HG03521 (cell line): Measurements from ENCODE around the gene PCED1A.
"Not testable (repeated sequence)": the region's sequence is repeated elsewhere in the genome, so short reads cannot be mapped to it uniquely, and the experiment has no call there.

Source experiments
- ATAC-seq: cut with Tn5 transposase; IDR thresholded peaks from one replicate; pipeline ENCODE4 v1.9.1; 2021; ENCODE audit warnings: mild to moderate bottlenecking, moderate library complexity; ENCODE audit not compliant: unreplicated experiment

The PCED1A gene

DNA sequence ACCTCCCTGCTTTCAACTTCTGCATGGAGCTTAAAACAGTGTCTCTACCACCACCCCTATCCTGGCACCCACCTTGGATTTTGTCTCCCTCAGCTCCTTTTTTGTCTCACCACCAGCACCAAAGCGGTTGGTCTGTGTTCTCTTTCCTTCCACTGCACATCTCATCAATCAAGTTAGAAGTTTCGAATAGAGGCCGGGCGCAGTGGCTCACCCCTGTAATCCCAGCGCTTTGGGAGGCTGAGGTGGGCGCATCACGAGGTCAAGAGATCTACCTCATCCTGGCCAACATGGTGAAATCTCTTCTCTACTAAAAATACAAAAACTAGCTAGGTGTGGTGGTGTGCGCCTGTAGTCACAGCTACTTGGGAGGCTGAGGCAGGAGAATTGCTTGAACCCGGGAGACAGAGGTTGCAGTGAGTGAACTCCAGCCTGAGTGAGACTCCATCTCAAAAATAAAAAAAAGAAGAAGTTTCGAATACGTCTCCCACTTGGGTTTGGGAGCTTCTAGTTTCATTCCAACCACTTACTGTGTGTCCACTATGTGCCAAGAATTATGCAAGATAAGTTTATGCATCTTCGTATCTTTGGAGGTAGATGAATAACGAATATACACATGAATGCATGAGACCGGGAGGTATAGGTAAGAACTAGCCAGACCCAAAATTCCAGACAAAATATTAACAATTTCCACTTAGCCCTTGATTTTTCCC is 5.9 kb downstream of the PCED1A start:
- no peak for ATAC-seq

DNA sequence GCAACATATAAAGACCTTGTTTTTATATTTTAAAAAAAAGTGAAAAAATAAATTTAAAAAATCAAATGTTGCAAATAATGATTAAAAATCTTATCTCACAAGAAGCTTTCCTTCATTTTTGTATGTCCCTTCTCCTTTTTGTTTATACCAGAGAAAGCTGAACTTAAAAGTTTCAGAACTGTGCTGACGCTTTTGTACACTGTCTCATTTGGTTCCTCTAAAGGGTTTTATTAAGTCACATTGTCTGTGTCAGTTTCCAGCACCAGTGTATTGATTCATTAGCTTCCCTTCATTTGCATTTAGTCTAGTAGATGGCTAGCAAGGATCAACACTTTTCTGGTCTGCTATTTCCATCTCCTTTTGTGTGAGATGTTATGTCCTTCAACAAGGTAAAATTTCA is 6.7 kb downstream of the PCED1A start:
- ATAC-seq, result no peak

DNA sequence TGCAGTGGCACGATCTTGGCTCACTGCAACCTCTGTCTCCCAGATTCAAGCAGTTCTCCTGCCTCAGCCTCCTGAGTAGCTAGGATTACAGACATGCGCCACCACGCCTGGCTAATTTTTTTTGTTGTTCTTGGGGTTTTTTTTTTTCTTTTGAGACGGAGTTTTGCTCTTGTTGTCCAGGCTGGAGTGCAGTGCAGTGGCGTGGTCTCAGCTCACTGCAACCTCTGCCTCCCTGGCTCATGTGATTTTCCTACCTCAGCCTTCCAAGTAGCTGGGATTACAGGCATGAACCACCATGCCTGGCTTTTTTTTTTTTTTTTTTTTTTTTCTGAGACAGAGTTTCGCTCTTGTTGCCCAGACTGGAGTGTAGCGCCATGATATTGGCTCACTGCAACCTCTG is 9.2 kb downstream of the PCED1A start:
- ATAC-seq, result not testable (repeated sequence)

DNA sequence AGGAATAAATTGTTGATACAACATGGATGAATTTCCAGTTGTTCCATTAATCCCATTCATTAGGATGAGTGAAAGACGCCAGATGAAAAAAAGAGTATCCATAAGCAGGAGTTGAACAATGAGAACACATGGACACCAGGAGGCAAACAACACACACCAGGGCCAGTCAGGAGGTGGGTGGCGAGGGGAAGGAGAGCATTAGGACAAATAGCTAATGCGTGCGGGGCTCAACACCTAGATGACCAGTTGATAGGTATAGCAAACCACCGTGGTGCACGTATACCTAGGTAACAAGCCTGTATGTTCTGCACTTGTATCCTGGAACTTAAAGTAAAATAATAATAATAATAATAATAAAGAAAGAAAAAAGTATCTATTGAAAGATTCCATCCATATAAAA is 11.1 kb downstream of the PCED1A start:
- no peak for ATAC-seq

DNA sequence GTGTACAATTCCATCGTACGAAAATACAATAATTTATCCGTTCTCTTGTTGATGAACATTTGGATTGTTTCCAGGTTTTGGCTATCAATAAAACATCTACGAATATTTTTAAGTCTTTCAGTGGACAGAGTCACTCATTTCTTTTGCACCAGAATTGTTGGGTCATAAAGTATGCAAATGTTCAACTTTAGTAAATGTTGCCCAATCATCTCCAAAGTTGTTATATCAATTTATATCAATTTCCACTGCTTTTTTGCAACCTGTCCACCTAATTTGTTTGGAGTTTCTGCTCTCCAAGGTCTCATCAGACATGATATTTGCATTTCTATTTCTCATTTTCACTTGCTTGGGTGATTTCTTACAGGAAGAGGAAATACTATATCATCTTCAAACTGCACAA is 13.8 kb downstream of the PCED1A start:
- ATAC-seq, result no peak

DNA sequence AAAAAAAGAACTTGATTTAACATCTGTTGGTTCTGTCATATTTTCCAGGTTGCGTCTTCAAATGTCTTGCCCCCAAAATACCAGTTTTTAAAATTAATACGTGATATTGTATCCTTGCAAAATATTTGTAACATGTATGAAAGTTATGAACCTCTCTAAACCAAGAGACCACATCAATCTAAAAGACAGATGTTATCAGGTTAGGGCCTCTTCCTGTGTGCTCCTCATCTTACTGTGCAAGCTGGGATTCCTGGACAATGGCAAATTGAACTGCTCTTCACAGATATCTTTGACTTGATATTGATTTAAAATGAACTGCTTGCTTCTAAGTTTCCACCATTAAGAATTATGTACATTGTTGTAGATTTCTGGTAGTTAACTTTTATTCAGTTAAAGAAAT is 14.7 kb downstream of the PCED1A start:
- no peak for ATAC-seq

DNA sequence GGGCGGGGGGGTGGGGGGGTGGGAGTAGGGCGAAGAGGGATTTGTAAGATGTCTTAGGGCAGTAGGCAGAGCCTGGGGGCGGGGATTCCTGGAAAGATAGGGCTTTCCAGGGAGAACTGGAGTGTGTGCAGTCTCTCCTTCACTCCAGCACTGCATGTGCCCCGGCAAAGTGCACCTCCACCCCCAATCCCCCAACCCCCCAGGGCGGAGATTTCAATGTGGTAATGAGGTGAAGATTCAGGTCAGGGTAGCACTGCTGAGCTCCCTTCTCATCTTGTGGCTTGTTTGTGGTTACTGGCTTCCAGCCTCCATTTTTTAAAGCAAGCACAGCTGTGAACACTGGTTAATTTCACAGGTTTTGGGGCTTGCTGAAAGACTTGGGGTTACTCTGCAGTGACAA is 18.4 kb downstream of the PCED1A start:
- no peak for ATAC-seq

DNA sequence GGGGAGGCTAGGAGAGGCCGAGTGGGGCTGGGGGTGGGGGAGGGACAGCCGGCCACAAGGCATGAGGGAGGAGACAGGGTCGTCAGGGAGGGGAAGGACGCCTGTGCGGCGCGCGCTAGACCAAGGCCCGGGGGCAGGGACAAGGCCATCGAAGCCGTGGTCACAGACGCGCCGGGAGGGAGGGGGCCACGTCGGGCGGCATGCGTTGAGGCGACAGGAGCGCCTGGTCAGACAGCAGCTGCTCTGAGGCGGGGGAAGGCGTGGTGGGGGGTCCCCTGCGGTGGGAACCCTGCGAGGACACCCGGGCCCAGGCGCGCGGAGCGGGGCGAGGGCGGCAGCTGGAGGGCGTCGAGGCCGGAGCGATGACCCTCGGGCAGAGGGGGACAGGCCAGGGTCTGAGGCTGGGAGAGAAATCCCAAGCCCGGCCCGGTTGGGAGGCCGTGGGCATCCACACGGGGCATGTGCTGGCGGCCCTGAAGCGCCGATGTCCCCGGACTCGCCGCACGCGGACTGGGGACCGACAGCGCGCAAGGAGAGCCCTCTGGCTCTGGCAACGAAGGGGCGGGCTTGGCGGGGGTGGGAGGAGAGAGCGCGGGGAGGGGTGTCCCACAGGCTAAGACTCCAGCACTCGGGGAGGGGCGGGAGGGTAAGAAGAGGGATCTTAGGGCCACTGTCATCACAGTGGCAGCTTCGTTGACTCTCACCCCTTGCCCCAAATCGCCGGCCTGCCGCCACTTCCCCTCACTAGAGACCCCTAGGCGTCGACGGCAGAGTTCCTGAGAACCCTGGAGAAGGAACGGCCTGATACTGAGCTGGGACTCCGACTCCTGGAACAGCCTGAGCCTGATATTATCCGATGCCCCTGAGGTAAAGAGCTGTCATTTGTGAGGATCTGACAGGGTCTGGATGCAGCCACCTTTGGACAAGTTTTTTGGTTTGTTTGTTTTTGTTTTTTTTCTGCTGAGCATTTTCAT is 19.3 kb downstream of the PCED1A start:
- ATAC-seq, result no peak

DNA sequence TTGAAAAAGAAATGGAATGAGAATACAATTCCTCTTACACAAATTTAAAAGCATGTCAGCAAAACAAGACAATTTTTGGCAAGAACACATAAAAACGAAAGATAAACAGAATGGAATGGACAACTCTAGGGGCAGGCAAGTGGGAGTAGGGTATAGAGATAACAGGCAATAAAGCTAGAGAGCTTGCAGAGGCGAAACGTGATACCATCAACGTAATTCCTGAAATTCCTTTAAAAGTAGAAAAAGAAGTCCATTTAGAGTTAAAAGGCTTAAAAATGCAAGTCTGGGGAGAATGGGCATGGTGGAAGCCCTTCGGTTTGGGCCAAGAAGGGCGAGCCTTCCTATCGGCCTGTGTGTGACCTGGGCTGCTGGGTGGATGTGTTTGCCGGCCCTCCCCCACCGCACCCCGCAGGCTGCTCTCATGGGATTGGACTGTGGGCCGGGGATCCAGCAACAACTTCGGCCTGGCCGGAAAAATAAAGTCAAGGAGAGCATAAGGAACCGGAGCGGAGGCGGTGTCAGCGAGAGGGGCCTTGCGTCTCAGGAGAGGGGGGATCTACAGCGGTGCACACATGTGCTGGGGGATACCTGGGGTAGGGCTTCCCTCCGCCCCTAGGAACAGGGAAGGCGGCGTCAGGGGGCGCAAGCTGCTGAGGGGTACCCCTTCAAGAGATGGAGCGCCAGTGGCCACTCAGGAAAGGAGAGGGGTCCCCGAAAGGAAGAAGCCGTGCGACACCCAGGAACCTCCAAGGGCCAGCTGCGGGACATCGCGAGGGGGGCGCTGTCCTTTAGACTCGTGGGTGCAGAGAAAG is 20.2 kb downstream of the PCED1A start:
- ATAC-seq, result no peak

DNA sequence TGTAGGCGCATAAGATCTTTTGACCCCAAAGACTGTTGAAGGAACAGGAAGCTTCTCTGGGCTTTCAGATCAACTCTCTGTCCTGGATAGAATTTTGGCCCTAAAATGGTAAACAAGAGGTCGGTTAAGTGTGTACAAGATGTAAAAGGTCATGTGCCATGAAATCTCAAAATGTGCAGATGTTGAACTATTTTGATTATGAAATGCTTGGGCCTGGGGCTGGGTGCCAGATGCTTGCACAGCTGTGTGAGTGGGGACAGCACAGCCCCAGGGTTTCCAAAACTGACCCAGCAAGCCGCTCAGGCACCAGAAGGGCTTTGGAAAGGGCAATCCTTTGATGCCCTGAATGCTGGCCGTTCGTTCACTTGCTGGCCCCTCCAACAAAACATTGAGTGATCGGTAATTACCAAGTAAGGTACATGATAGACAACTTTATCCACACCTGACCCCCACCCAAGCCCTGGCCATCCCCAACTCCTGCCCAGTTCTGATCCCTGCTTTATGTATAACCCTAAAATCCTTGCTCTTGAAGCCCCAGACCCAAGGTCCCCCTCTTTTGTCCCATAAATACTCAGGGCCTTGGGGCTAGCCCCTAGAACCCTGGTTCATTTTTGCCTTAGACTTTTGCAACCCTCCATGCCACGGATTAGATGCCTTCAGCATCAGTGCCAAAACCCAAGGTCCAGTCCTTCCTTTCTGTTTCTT is 22.4 kb downstream of the PCED1A start:
- ATAC-seq, result no peak

DNA sequence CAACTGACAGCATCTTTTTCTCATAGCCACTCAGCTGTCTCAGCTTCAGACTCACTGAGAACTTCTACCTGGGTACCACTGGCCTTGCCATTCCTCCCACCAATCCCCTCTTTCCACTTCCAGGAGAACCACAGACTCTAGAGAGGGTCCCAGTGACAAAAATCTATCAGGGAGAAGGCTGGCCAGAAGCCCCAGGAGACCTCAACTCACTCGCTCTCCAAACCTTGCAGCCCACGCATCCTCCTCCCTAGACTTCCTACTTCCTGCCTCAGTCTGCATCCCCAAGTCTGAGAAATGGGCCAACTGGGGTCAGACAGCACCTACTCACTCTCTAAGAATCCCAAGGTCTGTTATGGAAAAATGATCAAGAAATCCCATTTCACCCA is 23.1 kb downstream of the PCED1A start:
- ATAC-seq, result no peak

DNA sequence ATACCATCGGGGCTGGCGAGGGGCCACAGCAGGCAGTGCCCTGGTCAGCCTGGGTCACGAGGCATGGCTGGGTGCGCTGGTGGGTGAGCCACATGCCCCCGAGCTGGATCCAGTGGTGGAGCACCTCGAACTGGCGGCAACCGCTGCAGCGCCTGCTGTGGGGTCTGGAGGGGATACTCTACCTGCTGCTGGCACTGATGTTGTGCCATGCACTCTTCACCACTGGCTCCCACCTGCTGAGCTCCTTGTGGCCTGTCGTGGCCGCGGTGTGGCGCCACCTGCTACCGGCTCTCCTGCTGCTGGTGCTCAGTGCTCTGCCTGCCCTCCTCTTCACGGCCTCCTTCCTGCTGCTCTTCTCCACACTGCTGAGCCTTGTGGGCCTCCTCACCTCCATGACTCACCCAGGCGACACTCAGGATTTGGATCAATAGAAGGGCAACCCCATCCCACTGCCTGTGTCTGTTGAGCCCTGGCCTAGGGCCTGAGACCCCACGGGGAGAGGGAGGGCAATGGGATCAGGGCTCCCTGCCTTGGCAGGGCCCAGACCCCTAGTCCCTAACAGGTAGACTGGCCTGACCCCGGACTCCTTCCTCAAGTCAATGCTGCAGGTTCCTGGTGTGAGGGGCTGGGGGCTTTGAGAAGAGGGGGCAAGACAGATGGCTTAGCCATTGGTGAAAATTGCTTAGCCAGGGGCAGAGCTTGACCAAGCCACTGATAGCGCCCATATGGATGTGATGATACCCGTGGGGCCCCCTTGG is 23.7 kb downstream of the PCED1A start:
- no peak for ATAC-seq

DNA sequence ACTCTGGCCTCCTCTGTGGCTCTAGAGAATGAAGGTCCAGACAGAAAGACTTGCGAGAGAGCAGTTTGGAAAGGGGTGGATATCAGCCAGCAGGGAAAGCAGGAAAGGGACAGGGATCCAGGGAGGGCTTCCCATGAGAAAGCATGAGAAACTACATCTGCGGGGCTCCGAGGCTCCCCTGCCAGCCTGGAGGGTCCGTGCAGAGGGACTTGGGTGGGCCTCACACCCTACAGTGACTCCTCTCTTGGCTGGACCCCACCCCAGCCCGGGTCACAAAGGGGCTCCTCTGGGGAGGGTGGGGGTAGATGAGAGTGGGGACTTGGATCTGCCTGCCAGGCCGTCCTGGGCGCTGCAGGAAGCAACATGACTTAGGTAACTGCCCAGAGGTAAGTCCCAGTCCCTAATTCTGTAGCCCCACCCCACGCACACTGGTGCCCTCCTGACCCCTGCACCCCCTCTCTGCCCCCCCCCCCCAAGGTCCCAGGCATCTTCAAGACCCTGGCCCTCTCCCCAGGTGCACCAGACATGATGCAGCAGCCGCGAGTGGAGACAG is 24.3 kb downstream of the PCED1A start, which contains the start of gene TMEM239:
TSS of gene TMEM239 (plus strand) at position 335 of the 553 bp plus-strand sequence. CDS start at position 526, 191 bp downstream.
- no peak for ATAC-seq

DNA sequence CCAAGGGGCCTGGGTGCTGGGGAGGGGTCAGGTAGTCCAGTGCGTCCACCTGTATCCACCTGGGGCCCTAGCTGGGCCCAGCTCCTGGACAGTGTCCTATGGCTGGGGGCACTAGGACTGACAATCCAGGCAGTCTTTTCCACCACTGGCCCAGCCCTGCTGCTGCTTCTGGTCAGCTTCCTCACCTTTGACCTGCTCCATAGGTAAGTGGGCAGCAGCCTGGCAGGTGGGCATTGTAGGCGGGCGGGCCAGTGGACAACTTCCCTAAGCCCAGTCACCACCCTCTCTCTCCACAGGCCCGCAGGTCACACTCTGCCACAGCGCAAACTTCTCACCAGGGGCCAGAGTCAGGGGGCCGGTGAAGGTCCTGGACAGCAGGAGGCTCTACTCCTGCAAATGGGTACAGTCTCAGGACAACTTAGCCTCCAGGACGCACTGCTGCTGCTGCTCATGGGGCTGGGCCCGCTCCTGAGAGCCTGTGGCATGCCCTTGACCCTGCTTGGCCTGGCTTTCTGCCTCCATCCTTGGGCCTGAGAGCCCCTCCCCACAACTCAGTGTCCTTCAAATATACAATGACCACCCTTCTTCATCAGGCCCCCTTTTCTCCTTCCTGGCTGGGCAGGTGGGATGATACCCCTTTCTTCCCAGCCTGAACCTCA is 25.1 kb downstream of the PCED1A start:
- ATAC-seq, result no peak

DNA sequence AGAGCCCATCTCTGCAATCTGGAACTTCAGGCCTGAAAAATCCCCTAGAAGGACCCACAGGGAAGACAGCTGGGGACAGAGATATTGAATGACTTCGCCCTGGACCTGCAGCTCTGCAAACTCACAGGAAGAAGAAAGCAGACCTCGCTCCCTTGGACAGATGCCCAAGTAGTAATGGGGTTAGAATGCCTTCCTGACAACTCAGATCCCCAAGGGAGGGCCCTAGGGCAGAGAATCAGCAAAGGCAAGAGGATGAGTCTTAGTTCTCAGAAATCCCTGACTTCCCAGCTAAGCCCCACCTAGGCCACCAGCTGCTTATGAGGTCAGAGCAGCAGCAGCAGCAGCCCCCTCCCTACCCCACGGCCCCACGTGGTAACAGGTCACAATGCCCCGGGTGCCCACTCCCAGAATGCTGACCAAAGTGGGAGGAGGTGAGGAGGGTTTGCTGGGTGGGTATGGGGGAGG is 25.8 kb downstream of the PCED1A start, which contains the start of gene C20orf141:
TSS of gene C20orf141 (plus strand) at position 401 of the 465 bp plus-strand sequence. CDS start 198 bp downstream, outside the sequence.
- ATAC-seq, result no peak

DNA sequence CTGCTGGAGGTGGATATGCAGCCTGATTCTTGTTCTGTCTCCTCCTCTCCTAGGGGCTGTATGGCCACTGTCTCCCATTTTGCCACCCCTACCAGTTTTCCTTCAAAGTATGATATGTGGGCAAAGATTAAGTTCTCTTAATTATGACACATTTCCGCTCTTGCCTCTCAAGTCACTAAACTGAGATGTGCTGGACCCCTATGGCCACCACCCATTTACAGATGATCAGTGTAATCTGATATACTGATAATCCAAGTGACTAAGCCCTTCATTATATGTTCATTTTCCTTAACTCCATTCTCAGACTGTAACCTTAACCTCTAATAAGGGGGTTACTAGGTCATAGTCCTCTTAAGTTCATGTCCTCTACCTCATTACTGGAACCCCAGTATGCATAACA is 26.4 kb downstream of the PCED1A start:
- no peak for ATAC-seq

DNA sequence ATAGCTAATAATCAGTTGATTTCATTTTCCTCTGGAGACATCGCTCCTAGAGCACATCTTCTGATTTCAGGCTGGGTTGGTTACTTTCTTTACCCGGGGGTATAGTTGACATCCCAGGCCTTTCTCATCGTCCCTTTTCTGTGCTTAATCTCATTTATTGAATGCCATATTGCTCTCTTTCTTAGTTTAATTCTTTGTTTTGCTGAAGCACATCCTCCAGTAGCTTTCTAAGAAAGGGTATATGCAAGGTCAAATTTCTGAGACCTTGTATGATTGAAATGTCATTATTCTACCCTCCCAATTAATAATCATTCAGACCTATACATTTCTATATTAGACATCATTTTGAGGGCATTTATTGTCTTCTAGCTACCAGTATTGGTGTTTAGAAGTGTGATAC is 28.3 kb downstream of the PCED1A start:
- ATAC-seq, result no peak

DNA sequence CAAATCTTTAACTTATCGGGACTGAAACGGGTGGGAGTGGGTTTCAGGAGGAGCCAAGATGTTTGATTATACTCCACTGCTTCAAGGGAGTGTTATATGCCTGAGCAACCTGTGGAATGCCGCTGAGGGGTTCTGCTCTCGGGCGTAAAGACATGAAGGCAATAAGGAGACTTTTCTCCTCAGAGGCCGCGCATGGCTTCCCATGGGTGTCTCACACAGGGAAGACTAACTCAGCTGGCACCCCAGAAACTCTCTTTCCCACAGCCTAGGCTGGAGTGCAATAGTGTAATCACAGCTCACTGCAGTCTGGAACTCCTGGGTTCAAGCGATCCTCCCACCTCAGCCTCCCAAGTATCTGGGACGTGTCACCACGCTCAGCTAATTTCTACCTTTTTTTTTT is 30.8 kb downstream of the PCED1A start:
- no peak for ATAC-seq

DNA sequence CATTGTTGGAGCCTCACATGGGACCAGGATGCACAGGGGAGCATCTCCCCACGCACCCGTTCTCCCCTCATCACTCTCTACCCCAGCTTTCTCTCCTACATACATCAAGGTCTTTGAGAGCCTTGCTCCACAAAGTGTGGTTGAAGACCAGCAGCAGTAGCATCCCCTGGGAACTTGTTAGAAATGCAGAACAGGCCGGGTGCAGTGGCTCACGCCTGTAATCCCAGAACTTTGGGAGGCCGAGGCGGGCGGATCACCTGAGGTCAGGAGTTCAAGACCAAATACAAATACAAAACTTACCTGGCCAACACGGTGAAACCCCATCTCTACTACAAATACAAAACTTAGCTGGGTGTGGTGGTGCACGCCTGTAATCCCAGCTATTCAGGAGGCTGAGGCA is 32.5 kb downstream of the PCED1A start:
- not testable (repeated sequence) for ATAC-seq
